Kidney epithelial cell (primary cell): ENCODE measurements around the gene GPR6. TPM values are rescaled to one million over a fixed set of nuclear protein-coding genes. Genes with fewer than 3 reads are reported as not detected.

Source experiments
- DNase-seq: peaks from one replicate; pipeline ENCODE4 v3.0.0-alpha.2; 2010; ENCODE audit warnings: low read depth
- H3K27me3 ChIP-seq: 2 replicates; pipeline ENCODE4 v1.6.0; 2011; ENCODE audit warnings: low read length; ENCODE audit not compliant: control insufficient read depth, insufficient read depth
- H3K36me3 ChIP-seq: 2 replicates; pipeline ENCODE4 v1.5.1; 2011; ENCODE audit warnings: low read length; ENCODE audit not compliant: control insufficient read depth, insufficient read depth
- H3K4me3 ChIP-seq: 2 replicates; pipeline ENCODE4 v1.5.1; 2011; ENCODE audit warnings: low read depth, mild to moderate bottlenecking, control low read depth, low read length
- total RNA-seq: library from RNA; depleted of rRNA; stranded (reverse); fragments of >200 nt; gene quantifications from 2 replicates; pipeline ENCODE4 v1.2.3, GENCODE V29; 2015
- TF ChIP-seq, protein P1 (sequence below): IDR thresholded peaks from 2 replicates; pipeline ENCODE4 v1.5.1; 2011; ENCODE audit warnings: mild to moderate bottlenecking, moderate library complexity, low read length, control low read depth, inconsistent platforms; ENCODE audit not compliant: insufficient read depth, poor library complexity, severe bottlenecking

The GPR6 gene
- total RNA-seq = not detected in 2 replicates

DNA sequence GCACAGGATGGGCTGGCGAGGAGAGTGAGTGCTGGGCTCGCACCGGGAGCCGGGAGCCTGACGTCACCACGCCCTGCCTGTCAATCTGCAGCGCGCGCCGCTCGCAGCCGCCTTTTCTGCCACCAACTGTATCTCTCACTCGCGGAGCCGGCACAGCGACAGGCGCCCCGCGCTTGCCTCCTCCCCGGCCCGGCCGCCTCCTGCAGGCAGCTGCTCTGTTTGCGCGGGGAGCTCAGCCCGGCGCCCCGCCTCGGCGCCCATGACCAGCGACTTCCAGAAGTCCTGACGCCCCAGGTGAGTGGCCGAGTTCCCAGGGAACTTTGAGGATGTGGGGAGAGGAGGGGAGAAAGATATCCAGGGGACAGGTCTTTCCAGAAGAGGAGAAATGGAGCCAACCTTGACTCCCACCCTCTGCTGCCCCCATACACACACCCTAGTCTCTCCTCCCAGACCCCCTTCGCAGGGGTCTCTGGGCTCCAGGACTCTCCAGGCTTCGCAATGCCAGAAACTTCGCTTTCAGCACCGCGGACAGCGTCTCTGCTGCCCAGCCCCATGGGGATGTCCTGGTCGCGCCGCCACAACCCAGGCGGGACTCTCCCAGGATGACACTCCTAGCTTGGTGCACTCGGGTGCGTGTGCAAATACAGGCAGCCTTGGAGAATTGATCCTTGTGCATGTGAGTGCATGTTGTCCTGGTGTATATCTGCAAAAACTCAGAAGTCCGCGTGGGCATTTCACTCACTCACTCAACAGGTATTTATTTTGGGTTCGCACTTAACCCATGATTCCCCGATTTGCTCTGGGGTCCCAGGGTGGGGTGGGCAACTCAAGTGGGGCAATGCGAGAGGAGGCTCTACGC, at the start of gene GPR6:
Gene GPR6 (plus strand): TSS at position 138 of the 859 bp plus-strand sequence. CDS start 802 bp downstream, outside the sequence.
- Histone ChIP-seq H3K27me3 (peaks cover 29% of the 10 kb centered on the region), H3K4me3 (no peak within 1 kb of the TSS), H3K36me3 (no peaks in the 10 kb centered on the region)
- TF ChIP-seq, protein P1, sequence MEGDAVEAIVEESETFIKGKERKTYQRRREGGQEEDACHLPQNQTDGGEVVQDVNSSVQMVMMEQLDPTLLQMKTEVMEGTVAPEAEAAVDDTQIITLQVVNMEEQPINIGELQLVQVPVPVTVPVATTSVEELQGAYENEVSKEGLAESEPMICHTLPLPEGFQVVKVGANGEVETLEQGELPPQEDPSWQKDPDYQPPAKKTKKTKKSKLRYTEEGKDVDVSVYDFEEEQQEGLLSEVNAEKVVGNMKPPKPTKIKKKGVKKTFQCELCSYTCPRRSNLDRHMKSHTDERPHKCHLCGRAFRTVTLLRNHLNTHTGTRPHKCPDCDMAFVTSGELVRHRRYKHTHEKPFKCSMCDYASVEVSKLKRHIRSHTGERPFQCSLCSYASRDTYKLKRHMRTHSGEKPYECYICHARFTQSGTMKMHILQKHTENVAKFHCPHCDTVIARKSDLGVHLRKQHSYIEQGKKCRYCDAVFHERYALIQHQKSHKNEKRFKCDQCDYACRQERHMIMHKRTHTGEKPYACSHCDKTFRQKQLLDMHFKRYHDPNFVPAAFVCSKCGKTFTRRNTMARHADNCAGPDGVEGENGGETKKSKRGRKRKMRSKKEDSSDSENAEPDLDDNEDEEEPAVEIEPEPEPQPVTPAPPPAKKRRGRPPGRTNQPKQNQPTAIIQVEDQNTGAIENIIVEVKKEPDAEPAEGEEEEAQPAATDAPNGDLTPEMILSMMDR = no peak
- DNase-seq = no peak

DNA sequence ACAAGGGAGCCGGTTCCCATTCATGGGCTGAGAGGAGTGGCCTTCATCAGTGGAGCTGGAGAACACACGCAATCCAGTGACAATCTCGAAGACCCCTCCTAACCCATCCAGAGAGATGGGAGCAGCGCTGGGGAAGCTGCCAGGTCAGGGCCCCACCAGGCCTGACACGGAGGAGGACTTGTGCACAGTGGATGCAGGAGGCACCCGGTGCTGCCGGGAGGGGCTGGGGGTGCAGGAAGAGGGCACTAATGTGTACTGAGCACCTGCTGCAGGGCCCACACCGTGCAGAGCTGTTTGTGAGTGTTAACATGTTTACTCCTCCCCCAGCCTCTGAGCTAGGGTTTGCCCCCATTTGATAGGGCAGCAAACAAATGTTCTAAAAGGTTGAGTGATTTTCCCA, 43.8 kb upstream of the GPR6 start:
- DNase-seq = no peak
- H3K4me3 ChIP-seq = no peak overlapping the region
- H3K36me3 ChIP-seq = no peaks in the 10 kb centered on the region
- TF ChIP-seq, protein P1 = no peak
- H3K27me3 ChIP-seq = no peaks in the 10 kb centered on the region

GRCh38 chr6:109939654-109940053, 38.5 kb upstream of the GPR6 start:
- TF ChIP-seq, protein P1 = no peak
- no peaks in the 10 kb centered on the region for H3K27me3 ChIP-seq
- DNase-seq = no peak

GRCh38 chr6:109944448-109944847, 33.7 kb upstream of the GPR6 start:
- DNase-seq = peak; percentile 55
- TF ChIP-seq, protein P1 = no peak
- Histone ChIP-seq H3K4me3 (no peak overlapping the region), H3K36me3 (no peaks in the 10 kb centered on the region), H3K27me3 (peaks cover 4% of the 10 kb centered on the region)

More at GRCh38 chr6:109939654-109940053, 38.5 kb upstream of the GPR6 start:
- no peak overlapping the region for H3K4me3 ChIP-seq
- H3K36me3 ChIP-seq = no peaks in the 10 kb centered on the region

DNA sequence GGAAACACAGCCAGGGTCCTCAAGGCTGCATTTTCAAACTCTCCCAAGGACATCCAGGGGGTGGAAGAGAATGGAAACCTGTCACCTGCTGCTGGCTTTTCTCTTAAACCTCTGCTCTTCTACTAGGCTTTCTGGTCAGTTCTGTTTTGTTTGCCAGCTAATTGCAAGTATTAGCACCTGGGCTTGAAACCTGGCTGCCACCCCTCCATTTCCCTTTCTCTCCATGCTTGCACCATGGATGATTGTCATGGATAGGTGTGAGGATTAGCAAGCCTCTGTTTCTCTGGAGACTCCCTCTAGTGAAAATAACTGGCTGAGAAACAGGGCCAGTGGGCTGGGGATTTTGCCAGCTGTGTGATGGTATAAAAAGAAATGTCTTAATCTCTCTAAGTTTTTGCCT, 33.0 kb upstream of the GPR6 start:
- no peaks in the 10 kb centered on the region for H3K36me3 ChIP-seq

More for the DNA sequence above, 33.0 kb upstream of the GPR6 start:
- Histone ChIP-seq H3K4me3 (no peak overlapping the region), H3K27me3 (peaks cover 4% of the 10 kb centered on the region)
- DNase-seq = no peak
- TF ChIP-seq, protein P1 = no peak
